ENCODE data around the gene PIPOX. TPM values are rescaled to one million over a fixed set of nuclear protein-coding genes. Genes with fewer than 3 reads are reported as not detected.

PIPOX gene
- total RNA-seq, 1 donor from 2014 or later = 3.3 TPM

- Mint-ChIP-seq H3K27ac (ENCODE audit: unreplicated experiment) (no peak overlapping the region), H3K4me3 (ENCODE audit: unreplicated experiment) (no peak overlapping the region), H3K36me3 (ENCODE audit: low read depth, unreplicated experiment) (no peaks in the 10 kb centered on the region), H3K4me1 (ENCODE audit: unreplicated experiment) (peaks cover 27% of the 10 kb centered on the region), H3K9me3 (ENCODE audit: unreplicated experiment) (no peaks in the 10 kb centered on the region), H3K27me3 (ENCODE audit: unreplicated experiment) (peaks cover 7% of the 10 kb centered on the region)
- DNase-seq (ENCODE audit: low spot score) = no peak
- no peak for TF ChIP-seq CTCF (IDR thresholded peaks at IDR 0.05; ENCODE audit: unreplicated experiment)
Measured at GRCh38 chr17:29061036-29061435, 18.1 kb downstream of the PIPOX start.

GRCh38 chr17:29062215-29062614, 19.3 kb downstream of the PIPOX start:
- peaks cover 27% of the 10 kb centered on the region for H3K4me1 Mint-ChIP-seq (ENCODE audit: unreplicated experiment)
- no peak overlapping the region for H3K27ac Mint-ChIP-seq (ENCODE audit: unreplicated experiment)
- H3K4me3 Mint-ChIP-seq (ENCODE audit: unreplicated experiment) = no peak overlapping the region
- peaks cover 4% of the 10 kb centered on the region for H3K27me3 Mint-ChIP-seq (ENCODE audit: unreplicated experiment)
- H3K36me3 Mint-ChIP-seq (ENCODE audit: low read depth, unreplicated experiment) = no peaks in the 10 kb centered on the region
- no peaks in the 10 kb centered on the region for H3K9me3 Mint-ChIP-seq (ENCODE audit: unreplicated experiment)
- TF ChIP-seq CTCF (IDR thresholded peaks at IDR 0.05; ENCODE audit: unreplicated experiment) = no peak
- DNase-seq (ENCODE audit: low spot score) = no peak

- Mint-ChIP-seq H3K36me3 (ENCODE audit: low read depth, unreplicated experiment) (no peaks in the 10 kb centered on the region), H3K4me3 (ENCODE audit: unreplicated experiment) (no peak overlapping the region), H3K4me1 (ENCODE audit: unreplicated experiment) (peaks cover 27% of the 10 kb centered on the region), H3K27ac (ENCODE audit: unreplicated experiment) (no peak overlapping the region), H3K27me3 (ENCODE audit: unreplicated experiment) (peaks cover 6% of the 10 kb centered on the region), H3K9me3 (ENCODE audit: unreplicated experiment) (no peaks in the 10 kb centered on the region)
- no peak for DNase-seq (ENCODE audit: low spot score)
- TF ChIP-seq CTCF (IDR thresholded peaks at IDR 0.05; ENCODE audit: unreplicated experiment) = no peak
Measured at GRCh38 chr17:29063992-29064391, 21.1 kb downstream of the PIPOX start.

- Mint-ChIP-seq H3K4me3 (ENCODE audit: unreplicated experiment) (no peak overlapping the region), H3K27ac (ENCODE audit: unreplicated experiment) (no peak overlapping the region), H3K27me3 (ENCODE audit: unreplicated experiment) (peaks cover 3% of the 10 kb centered on the region), H3K36me3 (ENCODE audit: low read depth, unreplicated experiment) (no peaks in the 10 kb centered on the region), H3K9me3 (ENCODE audit: unreplicated experiment) (no peaks in the 10 kb centered on the region), H3K4me1 (ENCODE audit: unreplicated experiment) (peaks cover 15% of the 10 kb centered on the region)
- no peak for TF ChIP-seq CTCF (IDR thresholded peaks at IDR 0.05; ENCODE audit: unreplicated experiment)
- no peak for DNase-seq (ENCODE audit: low spot score)
Measured at GRCh38 chr17:29066047-29066446, 23.1 kb downstream of the PIPOX start.

- peaks cover 3% of the 10 kb centered on the region for H3K27me3 Mint-ChIP-seq (ENCODE audit: unreplicated experiment)
- no peak overlapping the region for H3K27ac Mint-ChIP-seq (ENCODE audit: unreplicated experiment)
- H3K36me3 Mint-ChIP-seq (ENCODE audit: low read depth, unreplicated experiment) = no peaks in the 10 kb centered on the region
- peaks cover 10% of the 10 kb centered on the region for H3K4me1 Mint-ChIP-seq (ENCODE audit: unreplicated experiment)
- no peaks in the 10 kb centered on the region for H3K9me3 Mint-ChIP-seq (ENCODE audit: unreplicated experiment)
- H3K4me3 Mint-ChIP-seq (ENCODE audit: unreplicated experiment) = no peak overlapping the region
- no peak for TF ChIP-seq CTCF (IDR thresholded peaks at IDR 0.05; ENCODE audit: unreplicated experiment)
- DNase-seq (ENCODE audit: low spot score) = no peak
Measured at GRCh38 chr17:29066606-29067005, 23.7 kb downstream of the PIPOX start.
